HG03064 (cell line): ENCODE data around the gene ZNF808.
A peak's percentile ranks its signal among the peaks of the same experiment; 100 is the strongest.
"Not testable (repeated sequence)": the region's sequence is repeated elsewhere in the genome, so short reads cannot be mapped to it uniquely, and the experiment has no call there.

Experiments
- ATAC-seq: cut with Tn5 transposase; IDR thresholded peaks from one replicate; pipeline ENCODE4 v1.9.1; 2021; ENCODE audit warnings: low read depth; ENCODE audit not compliant: unreplicated experiment

ZNF808 gene

DNA sequence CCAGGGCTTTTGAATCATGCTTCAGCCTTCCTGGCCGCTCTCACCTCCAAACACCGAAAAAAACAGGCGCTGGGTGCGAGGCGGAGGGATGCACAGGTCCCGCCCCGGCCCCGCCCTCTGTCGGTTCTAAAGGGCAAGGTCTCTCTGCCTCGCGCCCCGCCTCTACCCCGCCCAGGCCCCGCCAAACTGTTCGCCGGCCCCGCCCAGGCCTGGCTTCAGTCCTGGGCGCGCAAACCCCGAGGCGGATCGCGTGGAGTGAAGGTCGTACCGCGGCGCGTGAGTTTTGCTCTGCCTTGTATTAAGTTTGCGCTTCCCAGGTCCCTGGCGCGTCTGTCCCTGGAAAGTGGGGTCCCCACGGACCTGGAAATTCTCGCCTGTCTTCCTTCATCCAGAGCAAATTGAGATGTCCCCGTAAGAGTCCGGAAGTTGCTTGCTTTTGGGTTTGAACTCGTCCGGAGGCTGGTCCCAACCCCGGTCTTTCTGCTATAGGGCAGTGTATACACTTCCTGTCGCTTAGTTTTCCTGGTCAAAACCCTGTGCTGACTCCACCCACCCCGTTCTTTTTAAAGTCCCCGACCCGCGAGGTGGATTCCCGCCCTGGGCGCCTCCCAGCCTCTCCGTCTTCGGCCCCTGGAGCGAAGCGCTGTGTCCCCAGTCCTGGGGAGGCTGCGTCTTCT, 8.4 kb downstream of the ZNF808 start:
- ATAC-seq, result peak; percentile 73

DNA sequence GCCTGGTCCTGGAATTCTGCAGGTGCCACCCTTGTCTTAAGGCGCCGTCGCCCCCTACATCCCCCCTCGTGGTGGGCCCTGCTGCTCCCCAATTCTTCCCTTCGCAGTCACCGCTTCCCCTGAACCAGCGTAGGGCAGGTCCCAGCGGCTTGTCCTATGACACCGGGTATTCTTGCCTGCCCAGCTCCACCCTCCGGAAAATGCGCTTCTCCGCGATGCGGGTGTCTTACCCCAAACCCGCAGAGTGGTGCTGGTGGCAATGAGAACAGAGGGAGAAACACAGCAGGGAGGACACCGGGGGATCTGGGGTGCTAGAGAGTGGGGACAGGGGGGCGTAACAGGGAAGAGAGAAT, 9.0 kb downstream of the ZNF808 start:
- ATAC-seq, result no peak

- not testable (repeated sequence) for ATAC-seq
Measured at GRCh38 chr19:52538815-52539214, 11.3 kb downstream of the ZNF808 start.

- not testable (repeated sequence) for ATAC-seq
Measured at GRCh38 chr19:52541176-52541575, 13.7 kb downstream of the ZNF808 start.

- ATAC-seq, result no peak
Measured at GRCh38 chr19:52541608-52542007, 14.1 kb downstream of the ZNF808 start.

- ATAC-seq, result not testable (repeated sequence)
Measured at GRCh38 chr19:52542541-52542940, 15.1 kb downstream of the ZNF808 start.

- ATAC-seq, result no peak
Measured at GRCh38 chr19:52542984-52543664, 15.7 kb downstream of the ZNF808 start.

DNA sequence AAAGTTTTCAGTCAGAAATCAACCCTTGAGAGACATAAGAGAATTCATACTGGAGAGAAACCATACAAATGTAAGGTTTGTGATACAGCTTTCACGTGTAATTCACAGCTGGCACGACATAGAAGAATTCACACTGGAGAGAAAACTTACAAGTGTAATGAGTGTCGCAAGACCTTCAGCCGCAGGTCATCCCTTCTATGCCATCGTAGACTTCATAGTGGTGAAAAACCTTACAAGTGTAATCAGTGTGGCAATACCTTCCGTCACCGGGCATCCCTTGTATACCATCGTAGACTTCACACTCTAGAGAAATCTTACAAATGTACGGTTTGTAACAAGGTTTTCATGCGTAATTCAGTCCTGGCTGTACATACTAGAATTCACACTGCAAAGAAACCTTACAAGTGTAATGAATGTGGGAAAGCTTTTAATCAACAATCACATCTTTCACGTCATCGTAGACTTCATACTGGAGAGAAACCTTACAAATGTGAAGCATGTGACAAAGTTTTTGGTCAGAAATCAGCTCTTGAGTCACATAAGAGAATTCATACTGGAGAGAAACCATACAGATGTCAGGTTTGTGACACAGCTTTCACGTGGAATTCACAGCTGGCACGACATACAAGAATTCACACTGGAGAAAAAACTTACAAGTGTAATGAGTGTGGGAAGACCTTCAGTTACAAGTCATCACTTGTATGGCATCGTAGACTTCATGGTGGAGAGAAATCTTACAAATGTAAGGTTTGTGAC, 26.9 kb downstream of the ZNF808 start:
- ATAC-seq, result no peak

GRCh38 chr19:52557231-52557995, 29.9 kb downstream of the ZNF808 start:
- no peak for ATAC-seq

- ATAC-seq, result not testable (repeated sequence)
Measured at GRCh38 chr19:52558732-52559445, 31.4 kb downstream of the ZNF808 start.

GRCh38 chr19:52561611-52562010, 34.1 kb downstream of the ZNF808 start:
- ATAC-seq, result not testable (repeated sequence)

DNA sequence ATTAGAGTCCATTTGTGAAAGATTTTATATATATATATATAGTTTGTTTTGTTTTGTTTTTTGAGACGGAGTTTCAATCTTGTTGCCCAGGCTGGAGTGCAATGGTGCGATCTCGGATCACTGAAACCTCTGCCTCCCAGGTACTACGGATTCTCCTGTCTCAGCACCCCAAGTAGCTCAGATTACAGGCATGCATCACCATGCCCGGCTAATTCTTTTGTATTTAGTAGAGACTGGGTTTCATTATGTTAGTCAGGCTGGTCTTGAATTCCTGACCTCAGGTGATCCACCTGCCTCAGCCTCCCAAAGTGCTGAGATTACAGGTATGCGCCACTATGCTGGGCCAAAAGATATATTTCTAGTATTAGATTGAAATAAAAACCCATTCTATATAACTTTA, 38.7 kb downstream of the ZNF808 start:
- no peak for ATAC-seq

DNA sequence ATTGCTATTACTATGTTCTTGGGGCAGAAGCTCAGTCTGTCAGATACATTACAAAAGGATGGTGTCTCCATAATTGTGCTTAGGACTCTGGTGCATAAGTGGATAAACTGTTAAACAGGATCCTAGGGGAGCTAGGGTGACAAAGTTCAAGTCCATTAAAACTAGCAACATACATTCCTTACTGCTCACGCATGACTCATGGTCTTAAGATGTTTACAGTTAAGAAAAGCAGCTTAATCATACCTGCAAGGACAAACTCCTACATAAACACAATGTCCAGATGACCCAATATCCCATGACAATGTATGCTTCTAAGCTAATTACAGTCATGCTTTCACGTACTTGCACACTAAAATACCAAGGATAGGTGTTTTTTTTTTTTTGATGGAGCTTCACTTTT, 39.1 kb downstream of the ZNF808 start:
- ATAC-seq, result no peak

DNA sequence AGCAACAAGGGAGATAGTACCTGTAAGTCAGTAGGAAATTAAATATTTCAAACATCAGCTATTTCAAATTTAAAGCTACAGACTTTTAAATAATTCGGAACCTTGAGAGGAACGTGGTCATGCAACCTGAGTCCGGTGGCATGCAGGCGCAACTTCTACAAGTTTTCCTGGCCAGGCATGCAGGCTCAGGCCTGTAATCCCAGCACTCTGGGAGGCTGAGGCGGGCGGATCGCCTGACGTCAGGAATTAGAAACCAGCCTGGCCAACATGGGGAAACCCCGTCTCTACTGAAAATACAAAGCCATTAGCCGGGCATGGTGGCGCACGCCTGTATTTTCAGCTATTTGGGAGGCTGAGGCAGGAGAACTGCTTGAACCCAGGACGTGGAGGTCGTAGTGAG, 40.5 kb downstream of the ZNF808 start:
- ATAC-seq, result no peak

GRCh38 chr19:52569638-52569999, 42.2 kb downstream of the ZNF808 start:
- ATAC-seq, result not testable (repeated sequence)

DNA sequence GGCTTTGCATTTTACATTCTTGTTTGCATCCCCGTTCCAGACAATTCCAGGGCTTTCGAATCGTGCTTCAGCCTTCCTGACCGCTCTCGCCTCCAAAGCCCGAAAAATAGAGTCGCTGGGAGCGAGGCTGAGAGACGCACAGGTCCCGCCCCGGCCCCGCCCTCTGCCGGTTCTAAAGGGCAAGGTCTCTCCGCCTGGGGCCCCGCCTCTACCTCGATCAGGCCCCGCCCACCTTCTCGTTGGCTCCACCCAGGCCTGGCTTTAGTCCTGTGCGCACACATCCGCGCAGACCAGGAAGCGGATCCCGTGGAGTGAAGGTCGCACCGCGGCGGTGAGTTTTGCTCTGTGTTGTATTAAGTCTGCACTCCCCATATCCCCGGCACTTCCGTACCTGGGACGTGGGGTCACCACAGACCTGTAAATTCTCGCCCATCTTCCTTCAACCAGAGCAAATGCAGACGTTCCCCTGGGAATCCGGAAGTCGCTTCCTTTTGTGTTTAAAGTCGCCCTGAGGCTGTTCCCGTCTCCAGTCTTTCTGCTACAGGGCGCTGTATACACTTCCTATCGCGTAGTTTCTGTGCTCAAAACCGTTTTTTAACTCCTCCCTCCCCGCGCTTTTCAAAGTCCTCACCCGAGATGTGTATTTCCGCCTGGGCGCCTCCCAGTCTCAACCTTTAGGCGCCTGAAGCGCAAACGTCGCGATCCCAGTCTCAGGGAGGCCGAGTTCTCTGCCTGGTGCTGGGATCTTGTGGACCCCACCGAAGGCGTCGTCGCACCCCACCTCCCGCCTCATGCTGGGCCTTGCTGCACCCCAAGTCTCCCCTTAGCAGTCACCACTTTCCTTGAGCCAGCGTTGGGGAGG, 42.8 kb downstream of the ZNF808 start, which contains the start of gene ZNF701:
Gene ZNF701 (plus strand): TSS at position 288 of the 862 bp plus-strand sequence. CDS start 3,861 bp downstream, outside the sequence.
- peak; percentile 88 for ATAC-seq

DNA sequence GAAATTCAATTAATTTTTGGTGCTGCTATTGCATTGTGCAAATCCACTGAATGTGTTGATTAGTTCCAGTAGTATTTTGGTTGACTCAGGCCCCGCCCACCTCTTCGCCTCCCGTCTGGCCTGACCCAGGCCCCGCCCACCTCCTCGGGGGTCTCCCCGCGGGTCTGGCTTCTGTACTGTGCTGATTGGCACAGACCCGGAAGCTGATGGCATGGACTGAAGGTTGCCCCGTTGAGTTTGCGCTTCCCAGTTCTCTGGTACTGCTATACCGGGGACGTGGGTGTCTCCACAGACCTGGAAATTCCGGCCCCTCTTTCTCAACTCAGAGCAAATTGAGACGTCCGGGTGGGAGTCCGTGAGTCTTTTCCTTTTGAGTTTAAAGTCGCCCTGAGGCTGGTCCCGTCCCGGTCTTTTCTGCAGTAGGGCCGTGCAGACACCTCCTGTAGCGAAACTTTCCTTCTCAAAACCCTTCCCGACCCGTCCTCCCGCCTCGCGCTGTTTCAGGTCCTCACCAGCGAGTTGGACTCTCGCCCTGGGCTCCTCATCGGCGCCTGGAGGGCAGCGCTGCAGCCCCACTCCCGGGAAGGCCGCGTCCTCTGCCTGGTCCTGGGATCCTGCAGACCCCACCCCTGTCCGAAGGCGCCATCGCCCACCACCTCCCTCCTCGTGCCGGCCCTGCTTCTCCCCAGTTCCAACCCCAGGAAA, 57.4 kb downstream of the ZNF808 start:
- no peak for ATAC-seq

- no peak for ATAC-seq
Measured at GRCh38 chr19:52585604-52586003, 58.1 kb downstream of the ZNF808 start.

- no peak for ATAC-seq
Measured at GRCh38 chr19:52590728-52591127, 63.3 kb downstream of the ZNF808 start.
